Measurements from ENCODE around the gene ITGAL. TPM values are rescaled to one million over a fixed set of nuclear protein-coding genes. Genes with fewer than 3 reads are reported as not detected.

The ITGAL gene
- total and polyA plus RNA-seq, 2 of the 13 experiments (the other 11 are each of a cell fraction or from before 2014, with no cell fraction given) = 0.86 to 1.2 TPM

GRCh38 chr16:30445408-30446202 is 26.9 kb upstream of the ITGAL start, which contains the start of gene SEPHS2 (continued):
- TF ChIP-seq, protein P1, sequence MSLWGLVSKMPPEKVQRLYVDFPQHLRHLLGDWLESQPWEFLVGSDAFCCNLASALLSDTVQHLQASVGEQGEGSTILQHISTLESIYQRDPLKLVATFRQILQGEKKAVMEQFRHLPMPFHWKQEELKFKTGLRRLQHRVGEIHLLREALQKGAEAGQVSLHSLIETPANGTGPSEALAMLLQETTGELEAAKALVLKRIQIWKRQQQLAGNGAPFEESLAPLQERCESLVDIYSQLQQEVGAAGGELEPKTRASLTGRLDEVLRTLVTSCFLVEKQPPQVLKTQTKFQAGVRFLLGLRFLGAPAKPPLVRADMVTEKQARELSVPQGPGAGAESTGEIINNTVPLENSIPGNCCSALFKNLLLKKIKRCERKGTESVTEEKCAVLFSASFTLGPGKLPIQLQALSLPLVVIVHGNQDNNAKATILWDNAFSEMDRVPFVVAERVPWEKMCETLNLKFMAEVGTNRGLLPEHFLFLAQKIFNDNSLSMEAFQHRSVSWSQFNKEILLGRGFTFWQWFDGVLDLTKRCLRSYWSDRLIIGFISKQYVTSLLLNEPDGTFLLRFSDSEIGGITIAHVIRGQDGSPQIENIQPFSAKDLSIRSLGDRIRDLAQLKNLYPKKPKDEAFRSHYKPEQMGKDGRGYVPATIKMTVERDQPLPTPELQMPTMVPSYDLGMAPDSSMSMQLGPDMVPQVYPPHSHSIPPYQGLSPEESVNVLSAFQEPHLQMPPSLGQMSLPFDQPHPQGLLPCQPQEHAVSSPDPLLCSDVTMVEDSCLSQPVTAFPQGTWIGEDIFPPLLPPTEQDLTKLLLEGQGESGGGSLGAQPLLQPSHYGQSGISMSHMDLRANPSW (CRISPR knock-in tag; IDR thresholded peaks at IDR 0.05; ENCODE audit: borderline replicate concordance) = no peak
- no peak for TF ChIP-seq SMC3 (IDR thresholded peaks at IDR 0.05; ENCODE audit: low read length)
- peak; percentile 74; the same call in 1 of the 2 replicates for TF ChIP-seq KLF9 (CRISPR knock-in tag; IDR thresholded peaks at IDR 0.05; ENCODE audit: low read depth)
- TF ChIP-seq, protein P2, sequence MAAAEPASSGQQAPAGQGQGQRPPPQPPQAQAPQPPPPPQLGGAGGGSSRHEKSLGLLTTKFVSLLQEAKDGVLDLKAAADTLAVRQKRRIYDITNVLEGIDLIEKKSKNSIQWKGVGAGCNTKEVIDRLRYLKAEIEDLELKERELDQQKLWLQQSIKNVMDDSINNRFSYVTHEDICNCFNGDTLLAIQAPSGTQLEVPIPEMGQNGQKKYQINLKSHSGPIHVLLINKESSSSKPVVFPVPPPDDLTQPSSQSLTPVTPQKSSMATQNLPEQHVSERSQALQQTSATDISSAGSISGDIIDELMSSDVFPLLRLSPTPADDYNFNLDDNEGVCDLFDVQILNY (CRISPR knock-in tag; conservative IDR thresholded peaks at IDR 0.05) = no peak
- TF ChIP-seq, protein P3, sequence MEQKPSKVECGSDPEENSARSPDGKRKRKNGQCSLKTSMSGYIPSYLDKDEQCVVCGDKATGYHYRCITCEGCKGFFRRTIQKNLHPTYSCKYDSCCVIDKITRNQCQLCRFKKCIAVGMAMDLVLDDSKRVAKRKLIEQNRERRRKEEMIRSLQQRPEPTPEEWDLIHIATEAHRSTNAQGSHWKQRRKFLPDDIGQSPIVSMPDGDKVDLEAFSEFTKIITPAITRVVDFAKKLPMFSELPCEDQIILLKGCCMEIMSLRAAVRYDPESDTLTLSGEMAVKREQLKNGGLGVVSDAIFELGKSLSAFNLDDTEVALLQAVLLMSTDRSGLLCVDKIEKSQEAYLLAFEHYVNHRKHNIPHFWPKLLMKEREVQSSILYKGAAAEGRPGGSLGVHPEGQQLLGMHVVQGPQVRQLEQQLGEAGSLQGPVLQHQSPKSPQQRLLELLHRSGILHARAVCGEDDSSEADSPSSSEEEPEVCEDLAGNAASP (CRISPR knock-in tag; IDR thresholded peaks at IDR 0.05; ENCODE audit: borderline replicate concordance) = peak; percentile 57
- peak; percentile 91 for TF ChIP-seq TAF15 (IDR thresholded peaks at IDR 0.05; ENCODE audit: low read depth, low read length, poor library complexity, severe bottlenecking)
- no peak; the same call in 1 of the 2 replicates for TF ChIP-seq ZNF546 (CRISPR knock-in tag; conservative IDR thresholded peaks at IDR 0.05)
- no peak for TF ChIP-seq STAT5B (CRISPR knock-in tag; IDR thresholded peaks at IDR 0.05)
- TF ChIP-seq ZEB1 (IDR thresholded peaks at IDR 0.05; ENCODE audit: insufficient replicate concordance, low read depth) = peak; percentile 61
- TF ChIP-seq, protein P4, sequence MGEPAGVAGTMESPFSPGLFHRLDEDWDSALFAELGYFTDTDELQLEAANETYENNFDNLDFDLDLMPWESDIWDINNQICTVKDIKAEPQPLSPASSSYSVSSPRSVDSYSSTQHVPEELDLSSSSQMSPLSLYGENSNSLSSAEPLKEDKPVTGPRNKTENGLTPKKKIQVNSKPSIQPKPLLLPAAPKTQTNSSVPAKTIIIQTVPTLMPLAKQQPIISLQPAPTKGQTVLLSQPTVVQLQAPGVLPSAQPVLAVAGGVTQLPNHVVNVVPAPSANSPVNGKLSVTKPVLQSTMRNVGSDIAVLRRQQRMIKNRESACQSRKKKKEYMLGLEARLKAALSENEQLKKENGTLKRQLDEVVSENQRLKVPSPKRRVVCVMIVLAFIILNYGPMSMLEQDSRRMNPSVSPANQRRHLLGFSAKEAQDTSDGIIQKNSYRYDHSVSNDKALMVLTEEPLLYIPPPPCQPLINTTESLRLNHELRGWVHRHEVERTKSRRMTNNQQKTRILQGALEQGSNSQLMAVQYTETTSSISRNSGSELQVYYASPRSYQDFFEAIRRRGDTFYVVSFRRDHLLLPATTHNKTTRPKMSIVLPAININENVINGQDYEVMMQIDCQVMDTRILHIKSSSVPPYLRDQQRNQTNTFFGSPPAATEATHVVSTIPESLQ (CRISPR knock-in tag; conservative IDR thresholded peaks at IDR 0.05) = no peak
- peak; percentile 96 for TF ChIP-seq ZFP91 (CRISPR knock-in tag; IDR thresholded peaks at IDR 0.05; ENCODE audit: borderline replicate concordance)
- TF ChIP-seq ATF4 (CRISPR knock-in tag; IDR thresholded peaks at IDR 0.05) = peak in 1 of 2 experiments; percentile 91; a peak in 2 of 4 replicates
